H9 (cell line): Measurements from ENCODE around the gene AGMO. TPM values are rescaled to one million over a fixed set of nuclear protein-coding genes. Genes with fewer than 3 reads are reported as not detected.

Experiments
- DNase-seq: peaks from one replicate; pipeline ENCODE4 v3.0.0-alpha.2; 2017
- H2AFZ ChIP-seq: one replicate; pipeline ENCODE4 v1.6.1; 2013; ENCODE audit warnings: mild to moderate bottlenecking, low read length, control low read depth, moderate library complexity
- H2AK5ac ChIP-seq: 2 replicates; pipeline ENCODE4 v1.6.1; 2013; ENCODE audit warnings: low read length, control low read depth, mixed read lengths; ENCODE audit not compliant: insufficient read length
- H2BK120ac ChIP-seq: one replicate; pipeline ENCODE4 v1.6.1; 2013; ENCODE audit warnings: low read depth, mild to moderate bottlenecking, low read length, control low read depth, inconsistent platforms; ENCODE audit not compliant: poor library complexity, severe bottlenecking
- H2BK12ac ChIP-seq: 2 replicates; pipeline ENCODE4 v1.6.1; 2013; ENCODE audit warnings: low read length, control low read depth, mixed read lengths, low read depth; ENCODE audit not compliant: insufficient read length
- H2BK15ac ChIP-seq: 2 replicates; pipeline ENCODE4 v1.6.1; 2013; ENCODE audit warnings: low read depth, low read length, control low read depth
- H2BK20ac ChIP-seq: one replicate; pipeline ENCODE4 v1.6.1; 2013; ENCODE audit warnings: low read depth, mild to moderate bottlenecking, low read length, control low read depth, inconsistent platforms; ENCODE audit not compliant: poor library complexity, severe bottlenecking
- H2BK5ac ChIP-seq: 2 replicates; pipeline ENCODE4 v1.6.1; 2013; ENCODE audit warnings: low read length, control low read depth, mixed read lengths; ENCODE audit not compliant: insufficient read length
- H3K14ac ChIP-seq: 2 replicates; pipeline ENCODE4 v1.6.1; 2013; ENCODE audit warnings: low read length, control low read depth; ENCODE audit not compliant: insufficient read depth
- H3K18ac ChIP-seq: 2 replicates; pipeline ENCODE4 v1.6.1; 2013; ENCODE audit warnings: low read depth, mild to moderate bottlenecking, mixed read lengths, low read length, control low read depth; ENCODE audit not compliant: insufficient read length
- H3K23ac ChIP-seq: 2 replicates; pipeline ENCODE4 v1.6.1; 2013; ENCODE audit warnings: low read length, control low read depth, mixed read lengths, low read depth; ENCODE audit not compliant: insufficient read length
- H3K23me2 ChIP-seq: 2 replicates; pipeline ENCODE4 v1.6.1; 2013; ENCODE audit warnings: low read depth, mild to moderate bottlenecking, mixed read lengths, low read length, control low read depth; ENCODE audit not compliant: insufficient read length, poor library complexity, severe bottlenecking
- H3K27ac ChIP-seq: 2 replicates; pipeline ENCODE4 v1.5.1; 2013; ENCODE audit warnings: low read length, control low read depth, mixed read lengths, low read depth; ENCODE audit not compliant: insufficient read length
- H3K27me3 ChIP-seq: 2 replicates; pipeline ENCODE4 v1.6.1; 2013; ENCODE audit warnings: low read length, control low read depth, inconsistent platforms; ENCODE audit not compliant: insufficient read depth
- H3K4ac ChIP-seq: 2 replicates; pipeline ENCODE4 v1.6.1; 2013; ENCODE audit warnings: low read depth, mild to moderate bottlenecking, control low read depth, inconsistent platforms, low read length, moderate library complexity
- H3K4me1 ChIP-seq: 2 replicates; pipeline ENCODE4 v1.6.1; 2013; ENCODE audit warnings: low read length, control low read depth, inconsistent platforms; ENCODE audit not compliant: insufficient read depth
- H3K4me2 ChIP-seq: 2 replicates; pipeline ENCODE4 v1.6.1; 2013; ENCODE audit warnings: low read length, control low read depth, mixed read lengths; ENCODE audit not compliant: insufficient read length, insufficient read depth
- H3K56ac ChIP-seq: 2 replicates; pipeline ENCODE4 v1.6.1; 2013; ENCODE audit warnings: low read depth, mild to moderate bottlenecking, mixed read lengths, low read length, control low read depth; ENCODE audit not compliant: insufficient read length
- H3K79me1 ChIP-seq: 2 replicates; pipeline ENCODE4 v1.6.1; 2013; ENCODE audit warnings: low read depth, mild to moderate bottlenecking, moderate library complexity, low read length, control low read depth, inconsistent platforms; ENCODE audit not compliant: insufficient read depth, poor library complexity, severe bottlenecking
- H3K79me2 ChIP-seq: 2 replicates; pipeline ENCODE4 v1.6.1; 2013; ENCODE audit warnings: low read length, control low read depth, inconsistent platforms; ENCODE audit not compliant: insufficient read depth
- H3K9ac ChIP-seq: 2 replicates; pipeline ENCODE4 v1.6.1; 2013; ENCODE audit warnings: low read length, control low read depth, mixed read lengths; ENCODE audit not compliant: insufficient read length; ENCODE audit errors: extremely low read depth
- H3K9me3 ChIP-seq: one replicate; pipeline ENCODE4 v1.6.1; 2013; ENCODE audit warnings: low read depth, low read length, inconsistent platforms; ENCODE audit not compliant: control insufficient read depth
- H3T11ph ChIP-seq: one replicate; pipeline ENCODE4 v1.6.1; 2013; ENCODE audit warnings: mild to moderate bottlenecking, low read length, control low read depth, inconsistent platforms
- H4K20me1 ChIP-seq: one replicate; pipeline ENCODE4 v1.6.1; 2013; ENCODE audit not compliant: control insufficient read depth, insufficient read length, insufficient read depth
- H4K5ac ChIP-seq: 2 replicates; pipeline ENCODE4 v1.6.1; 2013; ENCODE audit warnings: low read depth, mild to moderate bottlenecking, mixed read lengths, low read length, control low read depth; ENCODE audit not compliant: insufficient read length
- H4K8ac ChIP-seq: replicated peaks from 2 replicates; pipeline ENCODE4 v1.6.1; 2013; ENCODE audit warnings: low read length, control low read depth, mixed read lengths, low read depth; ENCODE audit not compliant: insufficient read length
- H4K91ac ChIP-seq: 2 replicates; pipeline ENCODE4 v1.6.1; 2013; ENCODE audit warnings: low read depth, mild to moderate bottlenecking, moderate library complexity, mixed read lengths, low read length, control low read depth; ENCODE audit not compliant: insufficient read length
- H3K27ac Mint-ChIP-seq, 3 experiments: 2 replicates in 2 of 3; 3 replicates in 1 of 3; pipeline ENCODE4 v1.8.0; 2020 to 2021; ENCODE audit warnings: mixed read lengths in 3 of 3, mild to moderate bottlenecking in 1 of 3, moderate library complexity in 1 of 3
- H3K27me3 Mint-ChIP-seq: 2 replicates; pipeline ENCODE4 v1.8.0; 2021; ENCODE audit warnings: low read depth, mild to moderate bottlenecking, moderate library complexity, mixed read lengths
- H3K36me3 Mint-ChIP-seq, 3 experiments: 2 replicates in 2 of 3; 3 replicates in 1 of 3; pipeline ENCODE4 v1.8.0; 2020 to 2021; ENCODE audit warnings: low read depth in 3 of 3, mixed read lengths in 3 of 3; ENCODE audit not compliant: insufficient read depth in 1 of 3
- H3K4me1 Mint-ChIP-seq, 2 experiments: 2 replicates each; pipeline ENCODE4 v1.8.0; 2020; ENCODE audit warnings: mixed read lengths in 2 of 2
- H3K4me3 Mint-ChIP-seq, 2 experiments: 2 replicates in 1 of 2; 3 replicates in 1 of 2; pipeline ENCODE4 v1.8.0; 2020 to 2021; ENCODE audit warnings: mild to moderate bottlenecking in 2 of 2, mixed read lengths in 2 of 2, moderate library complexity in 1 of 2
- H3K9me3 Mint-ChIP-seq, 2 experiments: 2 replicates in 1 of 2; 3 replicates in 1 of 2; pipeline ENCODE4 v1.8.0; 2020; ENCODE audit warnings: mild to moderate bottlenecking in 2 of 2, mixed read lengths in 2 of 2, moderate library complexity in 1 of 2
- WGBS: extraction: QIAGEN DNeasy Blood & Tissue Kit; methylation state at CpG from one replicate; pipeline ENCODE4 v1.1.7; 2013; ENCODE audit warnings: missing lambda C conversion rate, low lambda C conversion rate, mixed read lengths; ENCODE audit not compliant: insufficient read length; ENCODE audit errors: extremely low coverage; 5-methylcytosine and 5-hydroxymethylcytosine counted together
- total RNA-seq: library from RNA; stranded (reverse); gene quantifications from 2 replicates; pipeline ENCODE4 v1.2.1, GENCODE V29; 2021
- TF ChIP-seq, protein P1 (sequence below): fragments of 200-600 bp; sonication (generic); conservative IDR thresholded peaks from 3 replicates; pipeline ENCODE4 v1.8.0; 2021; ENCODE audit warnings: antibody characterized with exemption, mild to moderate bottlenecking

AGMO gene
- total RNA-seq, 1 experiment from 2014 or later, result 0.70 TPM

DNA sequence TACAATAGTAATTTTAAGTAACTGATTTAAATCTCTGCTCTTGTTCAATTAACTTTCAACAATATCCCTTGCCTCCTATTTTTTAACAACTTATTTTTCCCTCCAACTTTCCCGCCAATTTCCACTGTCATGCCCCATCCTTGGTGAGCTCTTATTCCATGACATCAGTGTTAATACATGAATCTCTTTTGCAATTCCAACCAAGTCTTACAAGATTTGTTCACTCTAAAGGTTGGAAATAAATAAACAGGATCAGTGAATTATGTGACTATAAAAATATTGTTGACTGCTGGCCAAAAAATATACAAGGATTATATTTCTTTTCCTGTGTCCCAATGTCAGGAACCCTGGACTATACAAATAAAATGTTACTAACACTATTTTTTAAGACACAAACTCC, 21.0 kb upstream of the AGMO start:
- Histone ChIP-seq H3K14ac (no peak overlapping the region), H3K27me3 (no peaks in the 10 kb centered on the region), H4K20me1 (no peaks in the 10 kb centered on the region), H3K56ac (no peak overlapping the region), H2BK15ac (no peak overlapping the region), H2BK5ac (no peak overlapping the region), H3K79me1 (no peaks in the 10 kb centered on the region), H3K23me2 (no peaks in the 10 kb centered on the region), H2BK12ac (no peak overlapping the region), H4K8ac (no peak overlapping the region), H2AK5ac (no peak overlapping the region), H3K23ac (no peak overlapping the region), H3K9ac (no peak overlapping the region), H3K9me3 (peaks cover 4% of the 10 kb centered on the region), H3K18ac (no peak overlapping the region), H4K91ac (no peak overlapping the region), H2BK120ac (no peak overlapping the region), H3K4ac (no peak overlapping the region), H3K27ac (no peak overlapping the region), H3K4me2 (no peak overlapping the region), H3T11ph (no peak overlapping the region), H2BK20ac (no peak overlapping the region), H3K79me2 (no peaks in the 10 kb centered on the region), H4K5ac (no peak overlapping the region), H2AFZ (no peak overlapping the region), H3K4me1 (no peaks in the 10 kb centered on the region)
- H3K4me1 Mint-ChIP-seq, result 0 out of 4 replicates have a peak, but pooled peaks cover 0 to 5% of the 10 kb centered on the region in 2 experiments
- peaks cover 21 to 28% of the 10 kb centered on the region in 2 experiments for H3K9me3 Mint-ChIP-seq
- no CpG with 5 or more reads among the region's 1 CpG for WGBS
- TF ChIP-seq, protein P1, sequence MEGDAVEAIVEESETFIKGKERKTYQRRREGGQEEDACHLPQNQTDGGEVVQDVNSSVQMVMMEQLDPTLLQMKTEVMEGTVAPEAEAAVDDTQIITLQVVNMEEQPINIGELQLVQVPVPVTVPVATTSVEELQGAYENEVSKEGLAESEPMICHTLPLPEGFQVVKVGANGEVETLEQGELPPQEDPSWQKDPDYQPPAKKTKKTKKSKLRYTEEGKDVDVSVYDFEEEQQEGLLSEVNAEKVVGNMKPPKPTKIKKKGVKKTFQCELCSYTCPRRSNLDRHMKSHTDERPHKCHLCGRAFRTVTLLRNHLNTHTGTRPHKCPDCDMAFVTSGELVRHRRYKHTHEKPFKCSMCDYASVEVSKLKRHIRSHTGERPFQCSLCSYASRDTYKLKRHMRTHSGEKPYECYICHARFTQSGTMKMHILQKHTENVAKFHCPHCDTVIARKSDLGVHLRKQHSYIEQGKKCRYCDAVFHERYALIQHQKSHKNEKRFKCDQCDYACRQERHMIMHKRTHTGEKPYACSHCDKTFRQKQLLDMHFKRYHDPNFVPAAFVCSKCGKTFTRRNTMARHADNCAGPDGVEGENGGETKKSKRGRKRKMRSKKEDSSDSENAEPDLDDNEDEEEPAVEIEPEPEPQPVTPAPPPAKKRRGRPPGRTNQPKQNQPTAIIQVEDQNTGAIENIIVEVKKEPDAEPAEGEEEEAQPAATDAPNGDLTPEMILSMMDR, result no peak
- H3K4me3 Mint-ChIP-seq, result no peak overlapping the region
- H3K27me3 Mint-ChIP-seq, result no peaks in the 10 kb centered on the region; the same call in 1 of the 2 replicates
- peaks cover 6 to 21% (median 12%) of the 10 kb centered on the region in 3 experiments for H3K36me3 Mint-ChIP-seq
- DNase-seq, result no peak
- no peak overlapping the region for H3K27ac Mint-ChIP-seq
